ENCODE results near the gene NTM.

The NTM gene

GRCh38 chr11:131824771-131825170 is 454.4 kb downstream of the NTM start:
- no peak overlapping the region for H3K27ac ChIP-seq (ENCODE audit: low read depth, low read length)
- H3K4me1 ChIP-seq (ENCODE audit: insufficient read depth, low read length), result no peaks in the 10 kb centered on the region
- H3K36me3 ChIP-seq (ENCODE audit: insufficient read depth, low read length), result no peaks in the 10 kb centered on the region
- no peak overlapping the region for H3K4me3 ChIP-seq (ENCODE audit: low read depth in 1 of 2, low read length in 2 of 2)
- no peaks in the 10 kb centered on the region for H3K27me3 ChIP-seq (ENCODE audit: control insufficient read depth in 1 of 2, insufficient read depth in 2 of 2, low read length in 2 of 2)
- no peak overlapping the region for H3K9ac ChIP-seq (ENCODE audit: low read length)
- no peaks in the 10 kb centered on the region for H3K9me3 ChIP-seq (ENCODE audit: low read length)

GRCh38 chr11:131827430-131827829 is 457.0 kb downstream of the NTM start:
- H3K27ac ChIP-seq (ENCODE audit: low read depth, low read length), result no peak overlapping the region
- H3K4me1 ChIP-seq (ENCODE audit: insufficient read depth, low read length), result no peaks in the 10 kb centered on the region
- no peaks in the 10 kb centered on the region for H3K36me3 ChIP-seq (ENCODE audit: insufficient read depth, low read length)
- no peaks in the 10 kb centered on the region for H3K27me3 ChIP-seq (ENCODE audit: control insufficient read depth in 1 of 2, insufficient read depth in 2 of 2, low read length in 2 of 2)
- no peak overlapping the region for H3K4me3 ChIP-seq (ENCODE audit: low read depth in 1 of 2, low read length in 2 of 2)
- H3K9me3 ChIP-seq (ENCODE audit: low read length), result no peaks in the 10 kb centered on the region
- H3K9ac ChIP-seq (ENCODE audit: low read length), result no peak overlapping the region

- Histone ChIP-seq H3K4me3 (ENCODE audit: low read depth in 1 of 2, low read length in 2 of 2) (no peak overlapping the region), H3K4me1 (ENCODE audit: insufficient read depth, low read length) (no peaks in the 10 kb centered on the region), H3K36me3 (ENCODE audit: insufficient read depth, low read length) (no peaks in the 10 kb centered on the region), H3K27me3 (ENCODE audit: control insufficient read depth in 1 of 2, insufficient read depth in 2 of 2, low read length in 2 of 2) (no peaks in the 10 kb centered on the region), H3K9ac (ENCODE audit: low read length) (no peak overlapping the region), H3K27ac (ENCODE audit: low read depth, low read length) (no peak overlapping the region), H3K9me3 (ENCODE audit: low read length) (no peaks in the 10 kb centered on the region)
Observed at GRCh38 chr11:131829725-131830124, 459.3 kb downstream of the NTM start.

GRCh38 chr11:131832079-131832478 is 461.7 kb downstream of the NTM start:
- Histone ChIP-seq H3K36me3 (ENCODE audit: insufficient read depth, low read length) (no peaks in the 10 kb centered on the region), H3K4me3 (ENCODE audit: low read depth in 1 of 2, low read length in 2 of 2) (no peak overlapping the region), H3K4me1 (ENCODE audit: insufficient read depth, low read length) (no peaks in the 10 kb centered on the region), H3K27me3 (ENCODE audit: control insufficient read depth in 1 of 2, insufficient read depth in 2 of 2, low read length in 2 of 2) (no peaks in the 10 kb centered on the region), H3K27ac (ENCODE audit: low read depth, low read length) (no peak overlapping the region), H3K9ac (ENCODE audit: low read length) (no peak overlapping the region), H3K9me3 (ENCODE audit: low read length) (no peaks in the 10 kb centered on the region)

- Histone ChIP-seq H3K4me3 (ENCODE audit: low read depth in 1 of 2, low read length in 2 of 2) (no peak overlapping the region), H3K27ac (ENCODE audit: low read depth, low read length) (no peak overlapping the region), H3K9ac (ENCODE audit: low read length) (no peak overlapping the region), H3K9me3 (ENCODE audit: low read length) (no peaks in the 10 kb centered on the region), H3K36me3 (ENCODE audit: insufficient read depth, low read length) (no peaks in the 10 kb centered on the region), H3K4me1 (ENCODE audit: insufficient read depth, low read length) (no peaks in the 10 kb centered on the region), H3K27me3 (ENCODE audit: control insufficient read depth in 1 of 2, insufficient read depth in 2 of 2, low read length in 2 of 2) (no peaks in the 10 kb centered on the region)
Observed at GRCh38 chr11:131833366-131833765, 463.0 kb downstream of the NTM start.

- H3K9ac ChIP-seq (ENCODE audit: low read length), result no peak overlapping the region
- H3K4me3 ChIP-seq (ENCODE audit: low read depth in 1 of 2, low read length in 2 of 2), result no peak overlapping the region
- no peaks in the 10 kb centered on the region for H3K4me1 ChIP-seq (ENCODE audit: insufficient read depth, low read length)
- no peak overlapping the region for H3K27ac ChIP-seq (ENCODE audit: low read depth, low read length)
- no peaks in the 10 kb centered on the region for H3K27me3 ChIP-seq (ENCODE audit: control insufficient read depth in 1 of 2, insufficient read depth in 2 of 2, low read length in 2 of 2)
- H3K36me3 ChIP-seq (ENCODE audit: insufficient read depth, low read length), result no peaks in the 10 kb centered on the region
- H3K9me3 ChIP-seq (ENCODE audit: low read length), result no peaks in the 10 kb centered on the region
Observed at GRCh38 chr11:131837562-131837961, 467.1 kb downstream of the NTM start.

GRCh38 chr11:131838016-131838415 is 467.6 kb downstream of the NTM start:
- no peak overlapping the region for H3K4me3 ChIP-seq (ENCODE audit: low read depth in 1 of 2, low read length in 2 of 2)
- H3K27me3 ChIP-seq (ENCODE audit: control insufficient read depth in 1 of 2, insufficient read depth in 2 of 2, low read length in 2 of 2), result no peaks in the 10 kb centered on the region
- no peak overlapping the region for H3K9ac ChIP-seq (ENCODE audit: low read length)
- no peaks in the 10 kb centered on the region for H3K4me1 ChIP-seq (ENCODE audit: insufficient read depth, low read length)
- H3K36me3 ChIP-seq (ENCODE audit: insufficient read depth, low read length), result no peaks in the 10 kb centered on the region
- no peak overlapping the region for H3K27ac ChIP-seq (ENCODE audit: low read depth, low read length)
- no peaks in the 10 kb centered on the region for H3K9me3 ChIP-seq (ENCODE audit: low read length)

GRCh38 chr11:131839326-131839725 is 468.9 kb downstream of the NTM start:
- H3K36me3 ChIP-seq (ENCODE audit: insufficient read depth, low read length), result no peaks in the 10 kb centered on the region
- H3K9me3 ChIP-seq (ENCODE audit: low read length), result no peaks in the 10 kb centered on the region
- no peak overlapping the region for H3K4me3 ChIP-seq (ENCODE audit: low read depth in 1 of 2, low read length in 2 of 2)
- H3K9ac ChIP-seq (ENCODE audit: low read length), result no peak overlapping the region
- H3K27ac ChIP-seq (ENCODE audit: low read depth, low read length), result no peak overlapping the region
- H3K4me1 ChIP-seq (ENCODE audit: insufficient read depth, low read length), result no peaks in the 10 kb centered on the region
- no peaks in the 10 kb centered on the region for H3K27me3 ChIP-seq (ENCODE audit: control insufficient read depth in 1 of 2, insufficient read depth in 2 of 2, low read length in 2 of 2)

GRCh38 chr11:131840545-131840944 is 470.1 kb downstream of the NTM start:
- no peaks in the 10 kb centered on the region for H3K4me1 ChIP-seq (ENCODE audit: insufficient read depth, low read length)
- H3K9ac ChIP-seq (ENCODE audit: low read length), result no peak overlapping the region
- H3K9me3 ChIP-seq (ENCODE audit: low read length), result no peaks in the 10 kb centered on the region
- H3K27me3 ChIP-seq (ENCODE audit: control insufficient read depth in 1 of 2, insufficient read depth in 2 of 2, low read length in 2 of 2), result no peaks in the 10 kb centered on the region
- no peak overlapping the region for H3K4me3 ChIP-seq (ENCODE audit: low read depth in 1 of 2, low read length in 2 of 2)
- H3K36me3 ChIP-seq (ENCODE audit: insufficient read depth, low read length), result no peaks in the 10 kb centered on the region
- H3K27ac ChIP-seq (ENCODE audit: low read depth, low read length), result no peak overlapping the region

GRCh38 chr11:131841028-131841427 is 470.6 kb downstream of the NTM start:
- Histone ChIP-seq H3K9me3 (ENCODE audit: low read length) (no peaks in the 10 kb centered on the region), H3K9ac (ENCODE audit: low read length) (no peak overlapping the region), H3K4me3 (ENCODE audit: low read depth in 1 of 2, low read length in 2 of 2) (no peak overlapping the region), H3K27ac (ENCODE audit: low read depth, low read length) (no peak overlapping the region), H3K27me3 (ENCODE audit: control insufficient read depth in 1 of 2, insufficient read depth in 2 of 2, low read length in 2 of 2) (no peaks in the 10 kb centered on the region), H3K36me3 (ENCODE audit: insufficient read depth, low read length) (no peaks in the 10 kb centered on the region), H3K4me1 (ENCODE audit: insufficient read depth, low read length) (no peaks in the 10 kb centered on the region)

- no peaks in the 10 kb centered on the region for H3K36me3 ChIP-seq (ENCODE audit: insufficient read depth, low read length)
- H3K4me1 ChIP-seq (ENCODE audit: insufficient read depth, low read length), result no peaks in the 10 kb centered on the region
- H3K27me3 ChIP-seq (ENCODE audit: control insufficient read depth in 1 of 2, insufficient read depth in 2 of 2, low read length in 2 of 2), result no peaks in the 10 kb centered on the region
- H3K4me3 ChIP-seq (ENCODE audit: low read depth in 1 of 2, low read length in 2 of 2), result no peak overlapping the region
- H3K9me3 ChIP-seq (ENCODE audit: low read length), result no peaks in the 10 kb centered on the region
- H3K27ac ChIP-seq (ENCODE audit: low read depth, low read length), result no peak overlapping the region
- no peak overlapping the region for H3K9ac ChIP-seq (ENCODE audit: low read length)
Observed at GRCh38 chr11:131841925-131842635, 471.7 kb downstream of the NTM start.

- H3K36me3 ChIP-seq (ENCODE audit: insufficient read depth, low read length), result no peaks in the 10 kb centered on the region
- H3K4me3 ChIP-seq (ENCODE audit: low read depth in 1 of 2, low read length in 2 of 2), result no peak overlapping the region
- H3K9me3 ChIP-seq (ENCODE audit: low read length), result no peaks in the 10 kb centered on the region
- no peaks in the 10 kb centered on the region for H3K4me1 ChIP-seq (ENCODE audit: insufficient read depth, low read length)
- H3K27me3 ChIP-seq (ENCODE audit: control insufficient read depth in 1 of 2, insufficient read depth in 2 of 2, low read length in 2 of 2), result no peaks in the 10 kb centered on the region
- H3K27ac ChIP-seq (ENCODE audit: low read depth, low read length), result no peak overlapping the region
- H3K9ac ChIP-seq (ENCODE audit: low read length), result no peak overlapping the region
Observed at GRCh38 chr11:131845255-131845654, 474.8 kb downstream of the NTM start.
